Uterus (tissue), 4 donors: ENCODE results near the gene GPD1L. TPM values are rescaled to one million over a fixed set of nuclear protein-coding genes. Genes with fewer than 3 reads are reported as not detected.

Source experiments
- DNase-seq, 2 donors: peaks; one replicate each; pipeline ENCODE4 v3.0.0-alpha.2; 2019 to 2020
- H3K27ac ChIP-seq, 2 donors: fragments of 200-600 bp; sonication (generic); 1 replicate in 1 of 2; 2 replicates in 1 of 2; pipeline ENCODE4 v1.5.1; 2016 to 2018
- H3K27me3 ChIP-seq, 2 donors: fragments of 200-600 bp; sonication (generic); one replicate each; pipeline ENCODE4 v1.5.1; 2018 to 2019; ENCODE audit warnings: control low read depth in 1 of 2
- H3K36me3 ChIP-seq, 2 donors: fragments of 200-600 bp; sonication (generic); one replicate each; pipeline ENCODE4 v1.5.1; 2019; ENCODE audit warnings: control low read depth in 1 of 2
- H3K4me1 ChIP-seq, 2 donors: fragments of 200-600 bp; sonication (generic); one replicate each; pipeline ENCODE4 v1.5.1; 2018 to 2019; ENCODE audit warnings: control low read depth in 1 of 2
- H3K4me3 ChIP-seq, 2 donors: fragments of 200-600 bp; sonication (generic); 1 replicate in 1 of 2; 2 replicates in 1 of 2; pipeline ENCODE4 v1.5.1; 2018 to 2019; ENCODE audit warnings: mild to moderate bottlenecking in 1 of 2
- H3K9me3 ChIP-seq, 2 donors: fragments of 200-600 bp; sonication (generic); one replicate each; pipeline ENCODE4 v1.5.1; 2019; ENCODE audit warnings: control low read depth in 1 of 2
- CTCF ChIP-seq, 4 experiments: fragments of 200-600 bp in 2 of 4; fragments of 450-650 bp in 2 of 4; sonication (generic) in 2 of 4; IDR thresholded peaks; one replicate each; pipeline ENCODE4 v1.5.1; 2016 to 2019; ENCODE audit warnings: antibody characterized with exemption in 4 of 4, mild to moderate bottlenecking in 2 of 4, moderate library complexity in 1 of 4
- POLR2A ChIP-seq, 2 donors: fragments of 450-650 bp; IDR thresholded peaks; one replicate each; pipeline ENCODE4 v1.6.1; 2016; ENCODE audit warnings: antibody characterized with exemption in 2 of 2, mild to moderate bottlenecking in 1 of 2, moderate library complexity in 1 of 2
- intact Hi-C: fragments of 100-400 bp; cut with DNase I; formaldehyde crosslinking; loops from one replicate; pipeline ENCODE4 v1.15.1; 2023; ENCODE audit warnings: low total_unique reads
- total RNA-seq, 4 donors: library from RNA; depleted of rRNA in 3 of 4; stranded (reverse); fragments of >200 nt in 3 of 4; gene quantifications; one replicate each; pipeline versions ENCODE4 v1.1.0 to v1.2.4, GENCODE V29; 2014 to 2023
- donor health status: DM: yes; HTN: yes; CAD: no.

GPD1L gene
- total RNA-seq, 4 donors from 2014 or later: 32.5 to 46.2 (median 41.1) TPM

GRCh38 chr3:32217339-32217738 lies 110.9 kb downstream of the GPD1L start:
- Histone ChIP-seq H3K27me3 (no peaks in the 10 kb centered on the region), H3K4me3 (no peak overlapping the region), H3K27ac (no peak overlapping the region), H3K9me3 (no peaks in the 10 kb centered on the region), H3K4me1 (no peaks in the 10 kb centered on the region), H3K36me3 (no peaks in the 10 kb centered on the region)
- no peak for TF ChIP-seq POLR2A (IDR thresholded peaks at IDR 0.05)
- TF ChIP-seq CTCF (IDR thresholded peaks at IDR 0.05): no peak
- DNase-seq: no peak
- intact Hi-C loops: no loop called here

Other genes with a start within 250 kb of the GPD1L start
- gene OSBPL10, start 125.4 kb upstream of the GPD1L start, total RNA-seq: 10 to 100 TPM; 30.0 to 49.7 (median 43.7) TPM
- 1 to 10 TPM in 3 of 4 donors, under 1 TPM in 1; 0.26 to 2.8 (median 1.5) TPM for gene ZNF860, start 124.9 kb upstream of the GPD1L start, total RNA-seq
- 1 to 10 TPM; 1.5 to 4.7 (median 2.5) TPM for gene CMTM8, start 132.1 kb downstream of the GPD1L start, total RNA-seq